Keratinocyte (primary cell): ENCODE results near the gene SEC62. TPM values are rescaled to one million over a fixed set of nuclear protein-coding genes. Genes with fewer than 3 reads are reported as not detected.

ENCODE experiments used
- DNase-seq: peaks from one replicate; pipeline ENCODE4 v3.0.0-alpha.2; 2011; ENCODE audit warnings: low read depth, missing footprints, low spot score
- FAIRE-seq: peaks from 2 replicates; lab custom pipeline; 2011; peaks lifted over from hg19 to GRCh38; lab: Jason Lieb, UNC
- H2AFZ ChIP-seq: 2 replicates; pipeline ENCODE4 v1.6.0; 2012; ENCODE audit warnings: low read length, control low read depth, inconsistent platforms; ENCODE audit not compliant: control insufficient read depth
- H3K27ac ChIP-seq: 2 replicates; pipeline ENCODE4 v1.5.1; 2011; ENCODE audit warnings: low read length; ENCODE audit not compliant: control insufficient read depth, insufficient read depth
- H3K27me3 ChIP-seq: 3 replicates; pipeline ENCODE4 v1.6.0; 2011; ENCODE audit warnings: low read length; ENCODE audit not compliant: control insufficient read depth, insufficient read depth; ENCODE audit errors: extremely low read depth
- H3K36me3 ChIP-seq, 2 experiments: 2 replicates in 1 of 2; 3 replicates in 1 of 2; pipeline ENCODE4 v1.5.1; 2011; ENCODE audit warnings: low read length in 2 of 2, mild to moderate bottlenecking in 1 of 2; ENCODE audit not compliant: control insufficient read depth in 2 of 2, insufficient read depth in 2 of 2; ENCODE audit errors: extremely low read depth in 1 of 2
- H3K4me1 ChIP-seq: 3 replicates; pipeline ENCODE4 v1.5.1; 2011; ENCODE audit warnings: low read length; ENCODE audit not compliant: control insufficient read depth, insufficient read depth; ENCODE audit errors: extremely low read depth
- H3K4me2 ChIP-seq: 3 replicates; pipeline ENCODE4 v1.6.0; 2011; ENCODE audit warnings: low read depth, low read length; ENCODE audit not compliant: control insufficient read depth, insufficient read depth; ENCODE audit errors: extremely low read depth
- H3K4me3 ChIP-seq, 3 experiments: fragments of 200-600 bp in 1 of 3; sonication (generic) in 1 of 3; 2 replicates in 2 of 3; 3 replicates in 1 of 3; pipeline ENCODE4 v1.5.1; 2011 to 2016; ENCODE audit warnings: low read length in 3 of 3, mild to moderate bottlenecking in 3 of 3, control low read depth in 2 of 3, inconsistent platforms in 1 of 3, low read depth in 1 of 3, mixed read lengths in 1 of 3, mixed run types in 1 of 3, moderate library complexity in 1 of 3; ENCODE audit not compliant: control insufficient read depth in 2 of 3, insufficient read depth in 2 of 3; ENCODE audit errors: extremely low read depth in 1 of 3
- H3K79me2 ChIP-seq: 2 replicates; pipeline ENCODE4 v1.6.0; 2012; ENCODE audit warnings: low read length; ENCODE audit not compliant: control insufficient read depth, insufficient read depth
- H3K9ac ChIP-seq: 3 replicates; pipeline ENCODE4 v1.6.0; 2011; ENCODE audit warnings: low read length; ENCODE audit not compliant: control insufficient read depth, insufficient read depth; ENCODE audit errors: extremely low read depth
- H3K9me1 ChIP-seq: 3 replicates; pipeline ENCODE4 v1.6.0; 2011; ENCODE audit warnings: low read length; ENCODE audit not compliant: control insufficient read depth, insufficient read depth; ENCODE audit errors: extremely low read depth
- H3K9me3 ChIP-seq: 2 replicates; pipeline ENCODE4 v1.5.1; 2012; ENCODE audit warnings: low read depth, low read length; ENCODE audit not compliant: control insufficient read depth
- H4K20me1 ChIP-seq: 3 replicates; pipeline ENCODE4 v1.6.0; 2011; ENCODE audit warnings: low read length; ENCODE audit not compliant: control insufficient read depth, insufficient read depth; ENCODE audit errors: extremely low read depth
- EZH2 ChIP-seq: IDR thresholded peaks from one replicate; pipeline ENCODE4 v1.6.1; 2012; ENCODE audit warnings: inconsistent platforms, mild to moderate bottlenecking, low read length, moderate library complexity
- dilution Hi-C: fragments of 300-500 bp; cut with MboI; formaldehyde crosslinking; loops from one replicate; pipeline ENCODE4 v1.7.0; 2020; ENCODE audit warnings: low sequenced_read_pairs; ENCODE audit not compliant: extremely low pct_ligation_motif_present
- polyA plus RNA-seq, 5 experiments: library from polyadenylated mRNA; depleted of rRNA in 3 of 5; stranded (reverse) in 3 of 5; stranded (forward) in 1 of 5; unstranded in 1 of 5; fragments of >200 nt; gene quantifications; 1 replicate in 1 of 5; 2 replicates in 3 of 5; 3 replicates in 1 of 5; pipeline versions ENCODE4 v1.2.1 to v1.2.3, GENCODE V29; 2011 to 2012; ENCODE audit warnings: missing spikeins in 2 of 5, low read depth in 1 of 5, low replicate concordance in 1 of 5
- TF ChIP-seq, protein P1 (sequence below), 3 experiments: IDR thresholded peaks in 1 of 3; conservative IDR thresholded peaks in 1 of 3; optimal IDR thresholded peaks in 1 of 3; 2 replicates in 2 of 3; 3 replicates in 1 of 3; pipeline versions ENCODE3 to v1.5.1; 2011; ENCODE audit warnings: low read length in 3 of 3, mild to moderate bottlenecking in 3 of 3, moderate library complexity in 2 of 3, control low read depth in 1 of 3, inconsistent platforms in 1 of 3; ENCODE audit not compliant: insufficient read depth in 2 of 3; ENCODE audit errors: extremely low read depth in 1 of 3

Gene SEC62
- polyA plus RNA-seq, 1 donor (not counting 4 experiments of a cell fraction or from before 2014, with no cell fraction given), result 63.3 TPM

GRCh38 chr3:169952045-169952444 lies 14.6 kb upstream of the SEC62 start:
- no peak overlapping the region for H3K27ac ChIP-seq
- DNase-seq (no peak), FAIRE-seq (no peak)
- no peak overlapping the region for H3K9ac ChIP-seq
- dilution Hi-C loops, result no loop called here
- H3K36me3 ChIP-seq, result no peaks in the 10 kb centered on the region
- no peaks in the 10 kb centered on the region for H3K4me1 ChIP-seq
- no peaks in the 10 kb centered on the region for H4K20me1 ChIP-seq
- no peak overlapping the region for H2AFZ ChIP-seq
- H3K27me3 ChIP-seq, result peaks cover 3% of the 10 kb centered on the region
- H3K79me2 ChIP-seq, result no peaks in the 10 kb centered on the region
- H3K9me3 ChIP-seq, result no peaks in the 10 kb centered on the region
- TF ChIP-seq, protein P1, sequence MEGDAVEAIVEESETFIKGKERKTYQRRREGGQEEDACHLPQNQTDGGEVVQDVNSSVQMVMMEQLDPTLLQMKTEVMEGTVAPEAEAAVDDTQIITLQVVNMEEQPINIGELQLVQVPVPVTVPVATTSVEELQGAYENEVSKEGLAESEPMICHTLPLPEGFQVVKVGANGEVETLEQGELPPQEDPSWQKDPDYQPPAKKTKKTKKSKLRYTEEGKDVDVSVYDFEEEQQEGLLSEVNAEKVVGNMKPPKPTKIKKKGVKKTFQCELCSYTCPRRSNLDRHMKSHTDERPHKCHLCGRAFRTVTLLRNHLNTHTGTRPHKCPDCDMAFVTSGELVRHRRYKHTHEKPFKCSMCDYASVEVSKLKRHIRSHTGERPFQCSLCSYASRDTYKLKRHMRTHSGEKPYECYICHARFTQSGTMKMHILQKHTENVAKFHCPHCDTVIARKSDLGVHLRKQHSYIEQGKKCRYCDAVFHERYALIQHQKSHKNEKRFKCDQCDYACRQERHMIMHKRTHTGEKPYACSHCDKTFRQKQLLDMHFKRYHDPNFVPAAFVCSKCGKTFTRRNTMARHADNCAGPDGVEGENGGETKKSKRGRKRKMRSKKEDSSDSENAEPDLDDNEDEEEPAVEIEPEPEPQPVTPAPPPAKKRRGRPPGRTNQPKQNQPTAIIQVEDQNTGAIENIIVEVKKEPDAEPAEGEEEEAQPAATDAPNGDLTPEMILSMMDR (optimal IDR thresholded peaks at IDR 0.05 in 1 of 3, IDR thresholded peaks at IDR 0.05 in 1 of 3, conservative IDR thresholded peaks at IDR 0.05 in 1 of 3; ENCODE audit: extremely low read depth in 1 of 3, insufficient read depth in 2 of 3, low read length in 3 of 3), result no peak
- TF ChIP-seq EZH2, result no peak
- no peak overlapping the region for H3K4me2 ChIP-seq
- no peaks in the 10 kb centered on the region for H3K9me1 ChIP-seq
- no peak overlapping the region for H3K4me3 ChIP-seq

DNA sequence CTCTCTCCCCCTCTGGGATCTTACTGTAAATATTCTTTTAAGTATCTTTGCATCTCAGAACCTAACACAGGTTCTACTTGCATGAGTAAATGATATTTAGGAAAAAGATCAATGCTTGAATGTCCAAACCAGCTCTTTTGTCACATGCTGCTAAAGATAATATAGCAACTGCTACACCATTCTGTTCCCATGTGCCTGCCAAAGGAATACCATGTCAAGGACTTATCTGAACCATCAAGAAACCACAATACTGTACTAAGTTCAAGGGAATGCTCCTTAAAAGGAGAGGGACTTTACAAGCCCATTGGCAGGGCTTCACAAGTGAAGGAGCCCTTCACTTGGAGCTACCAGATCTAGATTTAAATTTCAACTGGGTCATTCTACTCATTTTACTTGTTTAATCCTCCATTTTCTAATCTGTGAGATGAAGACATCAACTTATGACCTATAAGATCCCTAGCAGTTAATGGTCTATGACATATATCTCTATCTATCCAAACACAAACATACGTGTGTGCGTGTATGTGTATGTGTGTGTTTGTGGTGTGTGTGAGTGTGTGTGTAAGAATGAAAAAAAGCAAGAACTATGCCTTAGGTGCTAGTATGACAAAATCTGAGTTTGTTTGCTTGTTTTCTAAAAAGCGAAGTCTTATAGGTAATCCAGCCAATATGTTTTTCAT lies 13.0 kb upstream of the SEC62 start:
- FAIRE-seq (no peak), DNase-seq (no peak)
- Histone ChIP-seq H3K27me3 (no peaks in the 10 kb centered on the region), H3K9me1 (no peaks in the 10 kb centered on the region), H3K4me1 (no peaks in the 10 kb centered on the region), H2AFZ (no peak overlapping the region), H4K20me1 (no peaks in the 10 kb centered on the region), H3K36me3 (no peaks in the 10 kb centered on the region), H3K9me3 (no peaks in the 10 kb centered on the region), H3K4me2 (no peak overlapping the region), H3K79me2 (no peaks in the 10 kb centered on the region), H3K4me3 (no peak overlapping the region), H3K9ac (no peak overlapping the region), H3K27ac (no peak overlapping the region)
- dilution Hi-C loops, result no loop called here
- TF ChIP-seq EZH2, result no peak
- TF ChIP-seq, protein P1 (optimal IDR thresholded peaks at IDR 0.05 in 1 of 3, IDR thresholded peaks at IDR 0.05 in 1 of 3, conservative IDR thresholded peaks at IDR 0.05 in 1 of 3; ENCODE audit: extremely low read depth in 1 of 3, insufficient read depth in 2 of 3, low read length in 3 of 3), result no peak
